ENCODE results near the gene RFX6.
"Not testable (repeated sequence)": the region's sequence is repeated elsewhere in the genome, so short reads cannot be mapped to it uniquely, and the experiment has no call there.

DNA sequence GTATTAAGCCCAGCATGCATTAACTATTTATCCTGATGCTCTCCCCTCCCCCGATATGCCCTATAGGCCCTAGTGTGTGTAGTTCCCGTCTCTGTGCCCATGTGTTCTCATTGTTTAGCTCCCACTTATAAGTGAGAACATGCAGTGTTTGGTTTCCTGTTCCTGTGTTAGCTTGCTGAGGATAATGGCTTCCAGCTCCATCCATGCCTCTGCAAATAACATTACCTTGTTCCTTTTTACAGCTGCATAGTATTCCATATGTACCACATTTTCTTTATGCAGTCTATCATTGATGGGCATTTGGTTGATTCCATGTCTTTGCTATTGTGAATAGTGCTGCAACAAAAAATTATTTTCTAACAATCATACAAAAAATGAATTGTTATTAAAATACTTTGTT, 42.5 kb upstream of the RFX6 start:
- TF ChIP-seq, protein P1, sequence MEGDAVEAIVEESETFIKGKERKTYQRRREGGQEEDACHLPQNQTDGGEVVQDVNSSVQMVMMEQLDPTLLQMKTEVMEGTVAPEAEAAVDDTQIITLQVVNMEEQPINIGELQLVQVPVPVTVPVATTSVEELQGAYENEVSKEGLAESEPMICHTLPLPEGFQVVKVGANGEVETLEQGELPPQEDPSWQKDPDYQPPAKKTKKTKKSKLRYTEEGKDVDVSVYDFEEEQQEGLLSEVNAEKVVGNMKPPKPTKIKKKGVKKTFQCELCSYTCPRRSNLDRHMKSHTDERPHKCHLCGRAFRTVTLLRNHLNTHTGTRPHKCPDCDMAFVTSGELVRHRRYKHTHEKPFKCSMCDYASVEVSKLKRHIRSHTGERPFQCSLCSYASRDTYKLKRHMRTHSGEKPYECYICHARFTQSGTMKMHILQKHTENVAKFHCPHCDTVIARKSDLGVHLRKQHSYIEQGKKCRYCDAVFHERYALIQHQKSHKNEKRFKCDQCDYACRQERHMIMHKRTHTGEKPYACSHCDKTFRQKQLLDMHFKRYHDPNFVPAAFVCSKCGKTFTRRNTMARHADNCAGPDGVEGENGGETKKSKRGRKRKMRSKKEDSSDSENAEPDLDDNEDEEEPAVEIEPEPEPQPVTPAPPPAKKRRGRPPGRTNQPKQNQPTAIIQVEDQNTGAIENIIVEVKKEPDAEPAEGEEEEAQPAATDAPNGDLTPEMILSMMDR (IDR thresholded peaks at IDR 0.05), result not testable (repeated sequence)
- TF ChIP-seq POLR2A, EP300 (IDR thresholded peaks at IDR 0.05): not testable (repeated sequence)
